Right renal cortex interstitium (tissue), 3 donors: ENCODE measurements around the gene JMJD4. TPM values are rescaled to one million over a fixed set of nuclear protein-coding genes. Genes with fewer than 3 reads are reported as not detected.

ENCODE experiments used
- DNase-seq, 3 donors: peaks; one replicate each; pipeline ENCODE4 v3.0.0-alpha.2; 2013; ENCODE audit warnings: low read depth in 3 of 3, low spot score in 2 of 3
- polyA plus RNA-seq, 3 donors: library from polyadenylated mRNA; unstranded; fragments of 120-200 nt; gene quantifications; one replicate each; pipeline ENCODE4 v1.2.1, GENCODE V29; 2013; ENCODE audit not compliant: insufficient read length in 3 of 3

JMJD4 gene
- polyA plus RNA-seq, 3 donors: 15.7 to 18.9 (median 16.0) TPM

- no peak for DNase-seq
Measured at GRCh38 chr1:227769047-227769935, 34.2 kb upstream of the JMJD4 start.

GRCh38 chr1:227768640-227769039, 33.5 kb upstream of the JMJD4 start:
- no peak for DNase-seq

- no peak for DNase-seq
Measured at GRCh38 chr1:227768125-227768439, 33.0 kb upstream of the JMJD4 start.

GRCh38 chr1:227767401-227768124, 32.5 kb upstream of the JMJD4 start:
- no peak for DNase-seq

- DNase-seq: no peak
Measured at GRCh38 chr1:227766653-227767277, 31.7 kb upstream of the JMJD4 start.

GRCh38 chr1:227766015-227766634, 31.0 kb upstream of the JMJD4 start:
- DNase-seq: no peak

- DNase-seq: no peak
Measured at GRCh38 chr1:227765261-227766014, 30.3 kb upstream of the JMJD4 start.

GRCh38 chr1:227764019-227764391, 28.9 kb upstream of the JMJD4 start:
- no peak for DNase-seq

GRCh38 chr1:227763246-227764018, 28.3 kb upstream of the JMJD4 start:
- no peak for DNase-seq

- peak in 1 of 3 donors; percentile 48 for DNase-seq
Measured at GRCh38 chr1:227762231-227762911, 27.3 kb upstream of the JMJD4 start.

GRCh38 chr1:227761621-227762230, 26.6 kb upstream of the JMJD4 start:
- no peak for DNase-seq

- no peak for DNase-seq
Measured at GRCh38 chr1:227760377-227760776, 25.3 kb upstream of the JMJD4 start.

GRCh38 chr1:227759341-227760300, 24.5 kb upstream of the JMJD4 start:
- no peak for DNase-seq

GRCh38 chr1:227758366-227758765, 23.3 kb upstream of the JMJD4 start:
- no peak for DNase-seq

- no peak for DNase-seq
Measured at GRCh38 chr1:227757781-227758180, 22.7 kb upstream of the JMJD4 start.

- no peak for DNase-seq
Measured at GRCh38 chr1:227756172-227756959, 21.3 kb upstream of the JMJD4 start.

GRCh38 chr1:227754958-227755357, 19.9 kb upstream of the JMJD4 start:
- no peak for DNase-seq
